ENCODE measurements around the gene BCL2.

BCL2 gene

DNA sequence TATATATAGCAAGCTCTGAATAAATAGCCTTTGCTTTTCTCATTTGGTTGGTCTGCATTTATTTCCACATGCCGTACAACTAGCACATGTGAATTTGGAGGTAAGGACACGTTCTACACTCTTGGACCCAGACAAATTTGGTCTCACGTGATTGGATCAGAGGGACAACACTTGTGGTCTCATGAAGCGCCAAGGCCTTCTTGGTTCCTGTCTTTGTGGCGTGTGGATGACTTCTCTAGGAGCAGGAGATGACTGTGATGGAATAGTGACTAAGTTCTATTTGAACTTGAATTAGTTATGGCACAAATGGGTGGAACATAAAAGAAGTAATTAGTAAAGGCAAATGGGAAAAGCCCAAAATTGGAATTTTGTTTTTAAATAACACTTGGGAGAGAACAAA, 206.9 kb downstream of the BCL2 start:
- H3K36me3 ChIP-seq (ENCODE audit: control insufficient read depth, insufficient read depth, low read length): no peaks in the 10 kb centered on the region
- no peak overlapping the region for H3K4me3 ChIP-seq (replicated peaks; ENCODE audit: low read depth, low read length)
- H3K27me3 ChIP-seq (replicated peaks; ENCODE audit: control insufficient read depth, insufficient read depth, low read length): no peaks in the 10 kb centered on the region
- TF ChIP-seq, protein P1, sequence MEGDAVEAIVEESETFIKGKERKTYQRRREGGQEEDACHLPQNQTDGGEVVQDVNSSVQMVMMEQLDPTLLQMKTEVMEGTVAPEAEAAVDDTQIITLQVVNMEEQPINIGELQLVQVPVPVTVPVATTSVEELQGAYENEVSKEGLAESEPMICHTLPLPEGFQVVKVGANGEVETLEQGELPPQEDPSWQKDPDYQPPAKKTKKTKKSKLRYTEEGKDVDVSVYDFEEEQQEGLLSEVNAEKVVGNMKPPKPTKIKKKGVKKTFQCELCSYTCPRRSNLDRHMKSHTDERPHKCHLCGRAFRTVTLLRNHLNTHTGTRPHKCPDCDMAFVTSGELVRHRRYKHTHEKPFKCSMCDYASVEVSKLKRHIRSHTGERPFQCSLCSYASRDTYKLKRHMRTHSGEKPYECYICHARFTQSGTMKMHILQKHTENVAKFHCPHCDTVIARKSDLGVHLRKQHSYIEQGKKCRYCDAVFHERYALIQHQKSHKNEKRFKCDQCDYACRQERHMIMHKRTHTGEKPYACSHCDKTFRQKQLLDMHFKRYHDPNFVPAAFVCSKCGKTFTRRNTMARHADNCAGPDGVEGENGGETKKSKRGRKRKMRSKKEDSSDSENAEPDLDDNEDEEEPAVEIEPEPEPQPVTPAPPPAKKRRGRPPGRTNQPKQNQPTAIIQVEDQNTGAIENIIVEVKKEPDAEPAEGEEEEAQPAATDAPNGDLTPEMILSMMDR (IDR thresholded peaks at IDR 0.05; ENCODE audit: insufficient read depth, low read length, poor library complexity, severe bottlenecking): no peak
- DNase-seq (ENCODE audit: extremely low read depth, insufficient read length): no peak

DNA sequence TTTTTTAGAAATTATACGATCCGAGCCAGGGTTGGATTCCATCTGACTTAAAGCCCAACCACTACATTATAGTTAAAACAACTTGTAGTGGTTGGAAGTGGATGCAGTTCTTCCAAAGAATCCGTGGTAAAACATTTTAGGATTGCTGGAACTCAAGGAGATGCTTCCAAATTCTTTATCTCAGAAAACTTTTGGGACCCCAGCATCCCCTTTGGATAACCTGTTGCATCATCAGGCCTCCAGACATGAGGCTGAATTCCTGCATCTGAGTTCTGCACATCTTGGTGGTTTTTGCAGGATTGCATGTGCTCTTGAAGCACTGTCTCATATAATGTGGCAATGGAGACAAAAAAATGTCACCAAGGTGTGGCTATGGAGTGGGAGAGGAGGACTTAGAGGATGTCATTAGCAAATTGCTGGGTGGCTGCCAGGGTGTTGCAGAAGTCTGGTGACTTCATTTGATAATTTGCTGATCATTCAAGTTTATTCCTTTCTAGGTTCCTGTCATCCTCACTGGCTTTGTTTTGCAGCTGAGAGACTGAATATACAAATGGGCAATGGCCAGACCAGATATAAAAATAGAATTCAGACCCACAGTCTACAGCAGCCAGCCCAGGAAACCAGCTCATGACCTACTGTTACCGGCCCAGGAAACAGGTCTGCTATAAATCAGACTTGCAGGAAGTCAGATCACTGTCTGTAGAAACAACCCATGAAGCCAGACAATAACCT, 207.7 kb downstream of the BCL2 start:
- TF ChIP-seq, protein P1 (IDR thresholded peaks at IDR 0.05; ENCODE audit: insufficient read depth, low read length, poor library complexity, severe bottlenecking): no peak
- Histone ChIP-seq H3K4me3 (replicated peaks; ENCODE audit: low read depth, low read length) (no peak overlapping the region), H3K27me3 (replicated peaks; ENCODE audit: control insufficient read depth, insufficient read depth, low read length) (no peaks in the 10 kb centered on the region), H3K36me3 (ENCODE audit: control insufficient read depth, insufficient read depth, low read length) (no peaks in the 10 kb centered on the region)
- DNase-seq (ENCODE audit: extremely low read depth, insufficient read length): no peak

DNA sequence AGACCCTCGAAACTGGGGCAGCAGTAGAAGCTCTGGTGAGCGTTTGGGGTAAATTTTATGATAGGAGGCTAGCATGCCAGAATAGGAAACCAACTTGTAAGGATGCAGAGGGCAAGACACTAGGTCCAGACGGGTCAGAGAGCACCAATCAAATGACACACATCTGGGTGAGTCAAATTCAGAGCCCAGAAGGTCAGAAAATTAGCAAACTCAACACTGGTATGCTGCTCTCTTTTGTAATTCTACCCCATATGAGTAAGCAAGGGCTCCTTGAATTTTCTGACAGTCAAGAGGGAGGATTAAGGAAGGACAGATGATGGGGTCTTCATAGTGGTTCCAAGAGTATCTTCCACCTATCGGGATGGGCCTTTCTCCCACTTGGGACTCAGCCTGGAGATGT, 209.8 kb downstream of the BCL2 start:
- H3K36me3 ChIP-seq (ENCODE audit: control insufficient read depth, insufficient read depth, low read length): no peaks in the 10 kb centered on the region
- DNase-seq (ENCODE audit: extremely low read depth, insufficient read length): no peak
- no peaks in the 10 kb centered on the region for H3K27me3 ChIP-seq (replicated peaks; ENCODE audit: control insufficient read depth, insufficient read depth, low read length)
- no peak overlapping the region for H3K4me3 ChIP-seq (replicated peaks; ENCODE audit: low read depth, low read length)
- TF ChIP-seq, protein P1 (IDR thresholded peaks at IDR 0.05; ENCODE audit: insufficient read depth, low read length, poor library complexity, severe bottlenecking): no peak

DNA sequence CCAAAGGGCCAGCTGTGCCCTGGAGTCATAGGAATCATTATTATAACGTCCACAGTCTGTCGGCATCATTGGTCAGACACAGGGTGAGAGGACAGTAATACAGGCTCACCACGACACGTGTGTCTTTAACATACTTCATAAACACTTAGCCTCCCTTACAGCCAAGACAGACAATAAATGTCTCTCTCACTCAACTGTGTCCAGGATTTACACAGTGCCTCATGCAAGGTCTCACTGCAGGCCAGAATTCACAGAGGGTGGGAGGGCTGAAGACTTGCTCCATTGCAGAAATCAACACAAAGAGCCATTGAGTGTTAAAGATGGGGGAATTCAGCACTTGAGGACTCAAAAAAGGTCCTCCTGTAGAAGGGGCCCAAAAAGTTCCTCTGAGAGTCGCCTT, 210.5 kb downstream of the BCL2 start:
- Histone ChIP-seq H3K27me3 (replicated peaks; ENCODE audit: control insufficient read depth, insufficient read depth, low read length) (no peaks in the 10 kb centered on the region), H3K4me3 (replicated peaks; ENCODE audit: low read depth, low read length) (no peak overlapping the region), H3K36me3 (ENCODE audit: control insufficient read depth, insufficient read depth, low read length) (no peaks in the 10 kb centered on the region)
- TF ChIP-seq, protein P1 (IDR thresholded peaks at IDR 0.05; ENCODE audit: insufficient read depth, low read length, poor library complexity, severe bottlenecking): no peak
- DNase-seq (ENCODE audit: extremely low read depth, insufficient read length): no peak

DNA sequence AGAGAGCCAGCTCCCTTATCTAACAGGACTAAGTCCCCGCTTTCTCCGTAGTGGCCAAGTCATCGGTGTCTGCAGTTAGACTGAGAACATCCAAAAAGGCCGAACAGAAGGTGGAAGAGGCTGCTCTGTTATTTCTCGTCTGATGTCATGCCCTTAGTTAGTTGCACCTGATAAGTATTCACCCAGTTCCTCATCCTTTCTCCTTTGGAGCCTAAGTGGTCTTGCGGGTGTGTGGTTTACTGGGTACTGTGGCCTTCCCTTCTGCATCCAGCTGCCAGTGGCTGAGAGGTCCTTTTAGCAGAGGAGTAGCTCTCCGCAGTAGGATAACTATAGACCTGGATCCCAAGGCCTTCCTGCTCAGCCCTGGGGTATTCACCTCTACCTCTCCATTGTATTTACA, 211.6 kb downstream of the BCL2 start:
- TF ChIP-seq, protein P1 (IDR thresholded peaks at IDR 0.05; ENCODE audit: insufficient read depth, low read length, poor library complexity, severe bottlenecking): no peak
- no peaks in the 10 kb centered on the region for H3K36me3 ChIP-seq (ENCODE audit: control insufficient read depth, insufficient read depth, low read length)
- DNase-seq (ENCODE audit: extremely low read depth, insufficient read length): no peak
- no peak overlapping the region for H3K4me3 ChIP-seq (replicated peaks; ENCODE audit: low read depth, low read length)
- H3K27me3 ChIP-seq (replicated peaks; ENCODE audit: control insufficient read depth, insufficient read depth, low read length): no peaks in the 10 kb centered on the region

Measured in GM06990 (cell line).